HepG2 (cell line): ENCODE data around the gene IMMT. TPM values are rescaled to one million over a fixed set of nuclear protein-coding genes. Genes with fewer than 3 reads are reported as not detected.

Experiments used
- EP300 ChIP-seq, 3 experiments: sonication (generic) in 1 of 3; formaldehyde crosslinking in 1 of 3; IDR thresholded peaks; 2 replicates each; pipeline versions ENCODE4 v1.5.1 to v1.6.1; 2011 to 2020; ENCODE audit warnings: low read depth in 2 of 3, low read length in 2 of 3, borderline replicate concordance in 1 of 3, improper control_type of control experiment in 1 of 3, mild to moderate bottlenecking in 1 of 3, missing genetic modification reagents in 1 of 3, moderate library complexity in 1 of 3
- GTF2F1 ChIP-seq: fragments of 150-350 bp; IDR thresholded peaks from 2 replicates; pipeline ENCODE4 v1.6.1; 2014; ENCODE audit warnings: low read length
- HDAC6 ChIP-seq: fragments of 200-600 bp; sonication (generic); IDR thresholded peaks from 2 replicates; pipeline ENCODE4 v1.7.0; 2017; ENCODE audit warnings: mild to moderate bottlenecking, antibody characterized with exemption, low read length, low read depth
- HNRNPH1 ChIP-seq: fragments of 200-400 bp; formaldehyde crosslinking; optimal IDR thresholded peaks from 2 replicates; pipeline ENCODE3; 2017; ENCODE audit warnings: mild to moderate bottlenecking, low read depth, low read length
- HOXD1 ChIP-seq: sonication (generic); formaldehyde crosslinking; IDR thresholded peaks from 2 replicates; pipeline ENCODE4 v1.5.0; 2020; ENCODE audit warnings: missing genetic modification reagents
- JUN ChIP-seq: sonication (generic); formaldehyde crosslinking; IDR thresholded peaks from 2 replicates; pipeline ENCODE4 v1.4.0; 2020; ENCODE audit warnings: mild to moderate bottlenecking, missing genetic modification reagents
- NCOA5 ChIP-seq: sonication (generic); formaldehyde crosslinking; IDR thresholded peaks from 2 replicates; pipeline ENCODE4 v1.4.0; 2020; ENCODE audit warnings: missing genetic modification reagents
- SATB2 ChIP-seq: sonication (generic); formaldehyde crosslinking; IDR thresholded peaks from 2 replicates; pipeline ENCODE4 v1.5.0; 2020; ENCODE audit warnings: missing genetic modification reagents
- SYNCRIP ChIP-seq: fragments of 200-400 bp; formaldehyde crosslinking; IDR thresholded peaks from 2 replicates; pipeline ENCODE4 v1.6.1; 2018; ENCODE audit warnings: mild to moderate bottlenecking, low read depth, low read length; ENCODE audit not compliant: insufficient read depth
- ZBTB7B ChIP-seq: sonication (generic); formaldehyde crosslinking; IDR thresholded peaks from 2 replicates; pipeline ENCODE4 v1.4.0; 2020; ENCODE audit warnings: missing genetic modification reagents
- ZFP1 ChIP-seq: IDR thresholded peaks from 2 replicates; pipeline ENCODE4 v1.6.1; 2016
- ZFYVE20 ChIP-seq: sonication (generic); formaldehyde crosslinking; IDR thresholded peaks from 2 replicates; pipeline ENCODE4 v1.8.0; 2023; ENCODE audit warnings: low read depth, mild to moderate bottlenecking, moderate library complexity, missing genetic modification reagents, borderline replicate concordance
- ZKSCAN5 ChIP-seq: sonication (generic); formaldehyde crosslinking; IDR thresholded peaks from 2 replicates; pipeline ENCODE4 v1.5.1; 2020; ENCODE audit warnings: mild to moderate bottlenecking, missing genetic modification reagents
- ZNF180 ChIP-seq: sonication (generic); formaldehyde crosslinking; IDR thresholded peaks from 2 replicates; pipeline ENCODE4 v1.4.0; 2020; ENCODE audit warnings: low read depth, missing genetic modification reagents, borderline replicate concordance
- ZNF451 ChIP-seq: sonication (generic); formaldehyde crosslinking; IDR thresholded peaks from 2 replicates; pipeline ENCODE4 v1.5.0; 2020; ENCODE audit warnings: mild to moderate bottlenecking, missing genetic modification reagents
- ZNF501 ChIP-seq: sonication (generic); formaldehyde crosslinking; IDR thresholded peaks from 2 replicates; pipeline ENCODE4 v1.5.1; 2020; ENCODE audit warnings: mild to moderate bottlenecking, moderate library complexity, missing genetic modification reagents
- ZNF670 ChIP-seq: sonication (generic); formaldehyde crosslinking; IDR thresholded peaks from 2 replicates; pipeline ENCODE4 v1.8.0; 2022; ENCODE audit warnings: mild to moderate bottlenecking, missing genetic modification reagents, borderline replicate concordance
- ZNF766 ChIP-seq: sonication (generic); formaldehyde crosslinking; IDR thresholded peaks from 2 replicates; pipeline ENCODE4 v1.5.0; 2020; ENCODE audit warnings: missing genetic modification reagents, borderline replicate concordance
- ZNF775 ChIP-seq: sonication (generic); formaldehyde crosslinking; IDR thresholded peaks from 2 replicates; pipeline ENCODE4 v1.4.0; 2020; ENCODE audit warnings: missing genetic modification reagents, mild to moderate bottlenecking, moderate library complexity, borderline replicate concordance
- ZNF790 ChIP-seq: sonication (generic); formaldehyde crosslinking; IDR thresholded peaks from 2 replicates; pipeline ENCODE4 v1.8.0; 2022; ENCODE audit warnings: missing genetic modification reagents, mild to moderate bottlenecking, borderline replicate concordance
- ZSCAN21 ChIP-seq: sonication (generic); formaldehyde crosslinking; IDR thresholded peaks from 2 replicates; pipeline ENCODE4 v1.8.0; 2022; ENCODE audit warnings: mild to moderate bottlenecking, missing genetic modification reagents, moderate library complexity, borderline replicate concordance
- polyA plus RNA-seq, 8 experiments: library from polyadenylated mRNA; depleted of rRNA in 3 of 8; stranded (reverse) in 7 of 8; unstranded in 1 of 8; fragments of >200 nt; fragmentation: Illumina TruSeq in 4 of 8; extraction: Trizol in 4 of 8; gene quantifications; 2 replicates each; pipeline versions ENCODE4 v1.2.1 to v1.2.3, GENCODE V29; 2011 to 2016; ENCODE audit warnings: low read depth in 4 of 8, missing spikeins in 1 of 8, mixed read lengths in 1 of 8; ENCODE audit not compliant: insufficient read depth in 1 of 8
- total RNA-seq, 5 experiments: library from RNA; depleted of rRNA; stranded (reverse); fragments of >200 nt; fragmentation: Illumina TruSeq; extraction: Trizol; gene quantifications; 2 replicates each; pipeline ENCODE4 v1.2.3, GENCODE V29; 2016; ENCODE audit warnings: low read depth in 1 of 5
- TF ChIP-seq, protein P1 (sequence below): sonication (generic); formaldehyde crosslinking; IDR thresholded peaks from 2 replicates; pipeline ENCODE4 v1.4.0; 2020; ENCODE audit warnings: missing genetic modification reagents; ENCODE audit errors: not compliant biosample characterization
- TF ChIP-seq, protein P2 (sequence below): sonication (generic); formaldehyde crosslinking; IDR thresholded peaks from 2 replicates; pipeline ENCODE4 v1.4.0; 2020; ENCODE audit warnings: missing genetic modification reagents, mild to moderate bottlenecking, borderline replicate concordance
- TF ChIP-seq, protein P3 (sequence below): sonication (generic); formaldehyde crosslinking; IDR thresholded peaks from 2 replicates; pipeline ENCODE4 v1.4.0; 2020; ENCODE audit warnings: missing genetic modification reagents, borderline replicate concordance

The IMMT gene
- total and polyA plus RNA-seq, 2 of the 13 experiments (the other 11 are each of a cell fraction or from before 2014, with no cell fraction given) = 63.5 to 119 TPM

DNA sequence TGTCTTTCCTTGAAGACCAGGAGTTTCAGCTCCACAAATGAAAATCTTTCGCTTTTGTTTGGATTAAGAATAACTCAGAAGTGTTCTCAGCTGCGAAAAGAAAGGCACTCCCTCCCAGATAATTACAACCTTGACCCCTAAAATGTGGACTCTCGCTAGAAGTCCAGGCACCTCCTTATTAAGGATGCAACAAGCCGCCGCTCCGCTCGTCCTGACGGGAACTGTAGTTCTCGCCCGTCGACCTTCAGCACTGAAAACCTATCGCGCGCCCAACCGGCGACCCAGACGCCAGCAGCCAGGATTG lies 559 bp downstream of the IMMT start (continued):
- TF ChIP-seq, protein P1, sequence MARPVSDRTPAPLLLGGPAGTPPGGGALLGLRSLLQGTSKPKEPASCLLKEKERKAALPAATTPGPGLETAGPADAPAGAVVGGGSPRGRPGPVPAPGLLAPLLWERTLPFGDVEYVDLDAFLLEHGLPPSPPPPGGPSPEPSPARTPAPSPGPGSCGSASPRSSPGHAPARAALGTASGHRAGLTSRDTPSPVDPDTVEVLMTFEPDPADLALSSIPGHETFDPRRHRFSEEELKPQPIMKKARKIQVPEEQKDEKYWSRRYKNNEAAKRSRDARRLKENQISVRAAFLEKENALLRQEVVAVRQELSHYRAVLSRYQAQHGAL = no peak
- no peak for TF ChIP-seq ZNF775 (CRISPR knock-in tag)
- no peak for TF ChIP-seq HDAC6
- TF ChIP-seq HOXD1 (CRISPR knock-in tag) = no peak
- TF ChIP-seq ZSCAN21 (CRISPR knock-in tag) = no peak
- 0 out of 2 replicates have a peak, but pooled peaks have one; percentile 57 for TF ChIP-seq NCOA5 (CRISPR knock-in tag)
- TF ChIP-seq ZNF670 (CRISPR knock-in tag) = no peak
- TF ChIP-seq SYNCRIP = no peak
- no peak for TF ChIP-seq SATB2
- TF ChIP-seq ZNF180 (CRISPR knock-in tag) = no peak
- TF ChIP-seq, protein P2, sequence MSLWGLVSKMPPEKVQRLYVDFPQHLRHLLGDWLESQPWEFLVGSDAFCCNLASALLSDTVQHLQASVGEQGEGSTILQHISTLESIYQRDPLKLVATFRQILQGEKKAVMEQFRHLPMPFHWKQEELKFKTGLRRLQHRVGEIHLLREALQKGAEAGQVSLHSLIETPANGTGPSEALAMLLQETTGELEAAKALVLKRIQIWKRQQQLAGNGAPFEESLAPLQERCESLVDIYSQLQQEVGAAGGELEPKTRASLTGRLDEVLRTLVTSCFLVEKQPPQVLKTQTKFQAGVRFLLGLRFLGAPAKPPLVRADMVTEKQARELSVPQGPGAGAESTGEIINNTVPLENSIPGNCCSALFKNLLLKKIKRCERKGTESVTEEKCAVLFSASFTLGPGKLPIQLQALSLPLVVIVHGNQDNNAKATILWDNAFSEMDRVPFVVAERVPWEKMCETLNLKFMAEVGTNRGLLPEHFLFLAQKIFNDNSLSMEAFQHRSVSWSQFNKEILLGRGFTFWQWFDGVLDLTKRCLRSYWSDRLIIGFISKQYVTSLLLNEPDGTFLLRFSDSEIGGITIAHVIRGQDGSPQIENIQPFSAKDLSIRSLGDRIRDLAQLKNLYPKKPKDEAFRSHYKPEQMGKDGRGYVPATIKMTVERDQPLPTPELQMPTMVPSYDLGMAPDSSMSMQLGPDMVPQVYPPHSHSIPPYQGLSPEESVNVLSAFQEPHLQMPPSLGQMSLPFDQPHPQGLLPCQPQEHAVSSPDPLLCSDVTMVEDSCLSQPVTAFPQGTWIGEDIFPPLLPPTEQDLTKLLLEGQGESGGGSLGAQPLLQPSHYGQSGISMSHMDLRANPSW = no peak
- TF ChIP-seq ZBTB7B (CRISPR knock-in tag) = no peak; the same call in 1 of the 2 replicates
- TF ChIP-seq ZFYVE20 (CRISPR knock-in tag) = no peak
- TF ChIP-seq ZNF501 = no peak
- 0 out of 2 replicates have a peak, but pooled peaks have one; percentile 24 for TF ChIP-seq GTF2F1
- TF ChIP-seq ZKSCAN5 (CRISPR knock-in tag) = no peak
- no peak for TF ChIP-seq JUN (CRISPR knock-in tag)
- no peak for TF ChIP-seq ZNF790
- TF ChIP-seq HNRNPH1 = no peak
- TF ChIP-seq ZNF766 (CRISPR knock-in tag) = no peak
- TF ChIP-seq ZNF451 (CRISPR knock-in tag) = no peak
- TF ChIP-seq, protein P3, sequence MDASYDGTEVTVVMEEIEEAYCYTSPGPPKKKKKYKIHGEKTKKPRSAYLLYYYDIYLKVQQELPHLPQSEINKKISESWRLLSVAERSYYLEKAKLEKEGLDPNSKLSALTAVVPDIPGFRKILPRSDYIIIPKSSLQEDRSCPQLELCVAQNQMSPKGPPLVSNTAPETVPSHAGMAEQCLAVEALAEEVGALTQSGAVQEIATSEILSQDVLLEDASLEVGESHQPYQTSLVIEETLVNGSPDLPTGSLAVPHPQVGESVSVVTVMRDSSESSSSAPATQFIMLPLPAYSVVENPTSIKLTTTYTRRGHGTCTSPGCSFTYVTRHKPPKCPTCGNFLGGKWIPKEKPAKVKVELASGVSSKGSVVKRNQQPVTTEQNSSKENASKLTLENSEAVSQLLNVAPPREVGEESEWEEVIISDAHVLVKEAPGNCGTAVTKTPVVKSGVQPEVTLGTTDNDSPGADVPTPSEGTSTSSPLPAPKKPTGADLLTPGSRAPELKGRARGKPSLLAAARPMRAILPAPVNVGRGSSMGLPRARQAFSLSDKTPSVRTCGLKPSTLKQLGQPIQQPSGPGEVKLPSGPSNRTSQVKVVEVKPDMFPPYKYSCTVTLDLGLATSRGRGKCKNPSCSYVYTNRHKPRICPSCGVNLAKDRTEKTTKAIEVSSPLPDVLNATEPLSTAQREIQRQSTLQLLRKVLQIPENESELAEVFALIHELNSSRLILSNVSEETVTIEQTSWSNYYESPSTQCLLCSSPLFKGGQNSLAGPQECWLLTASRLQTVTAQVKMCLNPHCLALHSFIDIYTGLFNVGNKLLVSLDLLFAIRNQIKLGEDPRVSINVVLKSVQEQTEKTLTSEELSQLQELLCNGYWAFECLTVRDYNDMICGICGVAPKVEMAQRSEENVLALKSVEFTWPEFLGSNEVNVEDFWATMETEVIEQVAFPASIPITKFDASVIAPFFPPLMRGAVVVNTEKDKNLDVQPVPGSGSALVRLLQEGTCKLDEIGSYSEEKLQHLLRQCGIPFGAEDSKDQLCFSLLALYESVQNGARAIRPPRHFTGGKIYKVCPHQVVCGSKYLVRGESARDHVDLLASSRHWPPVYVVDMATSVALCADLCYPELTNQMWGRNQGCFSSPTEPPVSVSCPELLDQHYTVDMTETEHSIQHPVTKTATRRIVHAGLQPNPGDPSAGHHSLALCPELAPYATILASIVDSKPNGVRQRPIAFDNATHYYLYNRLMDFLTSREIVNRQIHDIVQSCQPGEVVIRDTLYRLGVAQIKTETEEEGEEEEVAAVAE (CRISPR knock-in tag) = no peak
- no peak for TF ChIP-seq ZFP1 (CRISPR knock-in tag)
- TF ChIP-seq EP300 (IDR thresholded peaks at IDR 0.05; ENCODE audit: low read depth in 2 of 2, low read length in 2 of 2) = 0 out of 4 replicates have a peak, but pooled peaks of 1 of the 2 experiments have one; percentile 2
- no peak for TF ChIP-seq EP300 (CRISPR knock-in tag; IDR thresholded peaks at IDR 0.05; ENCODE audit: borderline replicate concordance)
